ENCODE data around the gene ZNF165.

- TF ChIP-seq CTCF (IDR thresholded peaks at IDR 0.05; ENCODE audit: low read depth, low read length, poor library complexity, severe bottlenecking) (no peak), EZH2phosphoT487 (IDR thresholded peaks at IDR 0.05; ENCODE audit: borderline replicate concordance, low read length) (no peak)
Measured at GRCh38 chr6:28137505-28137981, 57.2 kb downstream of the ZNF165 start.
